Ascending aorta (tissue), 2 donors: ENCODE measurements around the gene ZNF485. TPM values are rescaled to one million over a fixed set of nuclear protein-coding genes. Genes with fewer than 3 reads are reported as not detected.
A peak's percentile ranks its signal among the peaks of the same experiment; 100 is the strongest.

ENCODE experiments used
- DNase-seq, 2 donors: peaks; one replicate each; pipeline ENCODE4 v3.0.0-alpha.2; 2019; ENCODE audit warnings: low spot score in 2 of 2
- H3K27ac ChIP-seq, 2 donors: fragments of 200-600 bp; sonication (generic); one replicate each; pipeline ENCODE4 v1.5.1; 2016 to 2017; ENCODE audit warnings: mild to moderate bottlenecking in 1 of 2
- H3K27me3 ChIP-seq: fragments of 200-600 bp; sonication (generic); one replicate; pipeline ENCODE4 v1.5.1; 2017
- H3K36me3 ChIP-seq, 2 donors: fragments of 200-600 bp; sonication (generic); one replicate each; pipeline ENCODE4 v1.5.1; 2016
- H3K4me1 ChIP-seq, 2 donors: fragments of 200-600 bp; sonication (generic); one replicate each; pipeline ENCODE4 v1.5.1; 2016 to 2017; ENCODE audit warnings: mild to moderate bottlenecking in 1 of 2
- H3K4me3 ChIP-seq, 2 donors: fragments of 200-600 bp; sonication (generic); one replicate each; pipeline ENCODE4 v1.5.1; 2016 to 2017; ENCODE audit warnings: mild to moderate bottlenecking in 1 of 2
- H3K9me3 ChIP-seq, 2 donors: fragments of 200-600 bp; sonication (generic); one replicate each; pipeline ENCODE4 v1.5.1; 2016
- intact Hi-C: fragments of 100-400 bp; cut with DNase I; formaldehyde crosslinking; loops from one replicate; pipeline ENCODE4 v1.15.1; 2023
- total RNA-seq: library from RNA; depleted of rRNA; stranded (reverse); fragments of >200 nt; gene quantifications from one replicate; pipeline ENCODE4 v1.1.0, GENCODE V29; 2016
- TF ChIP-seq, protein P1 (sequence below), 3 experiments: fragments of 200-600 bp in 2 of 3; fragments of 450-650 bp in 1 of 3; sonication (generic) in 2 of 3; IDR thresholded peaks; one replicate each; pipeline ENCODE4 v1.5.1; 2016 to 2019; ENCODE audit warnings: antibody characterized with exemption in 3 of 3, mild to moderate bottlenecking in 1 of 3, moderate library complexity in 1 of 3

ZNF485 gene
- total RNA-seq = 0.43 TPM

GRCh38 chr10:43606323-43607198 lies at the start of gene ZNF485:
Gene ZNF485, plus strand, starts transcription at chr10:43606438. Its CDS starts 613 bp downstream, at chr10:43607051.
- Histone ChIP-seq H3K27me3 (no peaks in the 10 kb centered on the region), H3K9me3 (no peaks in the 10 kb centered on the region), H3K27ac (peak within 1 kb of the TSS; percentile 41 to 54), H3K36me3 (peaks cover 0 to 25% of the 10 kb centered on the region in 2 donors), H3K4me1 (peaks cover 0 to 10% of the 10 kb centered on the region in 2 donors), H3K4me3 (peak within 1 kb of the TSS; percentile 72 to 97)
- TF ChIP-seq, protein P1, sequence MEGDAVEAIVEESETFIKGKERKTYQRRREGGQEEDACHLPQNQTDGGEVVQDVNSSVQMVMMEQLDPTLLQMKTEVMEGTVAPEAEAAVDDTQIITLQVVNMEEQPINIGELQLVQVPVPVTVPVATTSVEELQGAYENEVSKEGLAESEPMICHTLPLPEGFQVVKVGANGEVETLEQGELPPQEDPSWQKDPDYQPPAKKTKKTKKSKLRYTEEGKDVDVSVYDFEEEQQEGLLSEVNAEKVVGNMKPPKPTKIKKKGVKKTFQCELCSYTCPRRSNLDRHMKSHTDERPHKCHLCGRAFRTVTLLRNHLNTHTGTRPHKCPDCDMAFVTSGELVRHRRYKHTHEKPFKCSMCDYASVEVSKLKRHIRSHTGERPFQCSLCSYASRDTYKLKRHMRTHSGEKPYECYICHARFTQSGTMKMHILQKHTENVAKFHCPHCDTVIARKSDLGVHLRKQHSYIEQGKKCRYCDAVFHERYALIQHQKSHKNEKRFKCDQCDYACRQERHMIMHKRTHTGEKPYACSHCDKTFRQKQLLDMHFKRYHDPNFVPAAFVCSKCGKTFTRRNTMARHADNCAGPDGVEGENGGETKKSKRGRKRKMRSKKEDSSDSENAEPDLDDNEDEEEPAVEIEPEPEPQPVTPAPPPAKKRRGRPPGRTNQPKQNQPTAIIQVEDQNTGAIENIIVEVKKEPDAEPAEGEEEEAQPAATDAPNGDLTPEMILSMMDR (IDR thresholded peaks at IDR 0.05) = peak in 1 of 3 experiments; percentile 2
- intact Hi-C loops = loop anchor here (2.0 kb wide), 2 partner anchors 32 to 42 kb away; partner anchors contain the start of genes ZNF239 and ZNF32
- peak in 1 of 2 donors; percentile 79 for DNase-seq

- intact Hi-C loops = no loop called here
- H3K4me3 ChIP-seq = no peak overlapping the region
- H3K9me3 ChIP-seq = peaks cover 38 to 77% of the 10 kb centered on the region in 2 donors
- TF ChIP-seq, protein P1 (IDR thresholded peaks at IDR 0.05) = no peak
- H3K36me3 ChIP-seq = peaks cover 37 to 49% of the 10 kb centered on the region in 2 donors
- no peak overlapping the region for H3K27ac ChIP-seq
- no peak for DNase-seq
- H3K27me3 ChIP-seq = no peaks in the 10 kb centered on the region
- no peaks in the 10 kb centered on the region for H3K4me1 ChIP-seq
These were observed 49.0 kb upstream of the ZNF485 start for GRCh38 chr10:43557214-43557613.

DNA sequence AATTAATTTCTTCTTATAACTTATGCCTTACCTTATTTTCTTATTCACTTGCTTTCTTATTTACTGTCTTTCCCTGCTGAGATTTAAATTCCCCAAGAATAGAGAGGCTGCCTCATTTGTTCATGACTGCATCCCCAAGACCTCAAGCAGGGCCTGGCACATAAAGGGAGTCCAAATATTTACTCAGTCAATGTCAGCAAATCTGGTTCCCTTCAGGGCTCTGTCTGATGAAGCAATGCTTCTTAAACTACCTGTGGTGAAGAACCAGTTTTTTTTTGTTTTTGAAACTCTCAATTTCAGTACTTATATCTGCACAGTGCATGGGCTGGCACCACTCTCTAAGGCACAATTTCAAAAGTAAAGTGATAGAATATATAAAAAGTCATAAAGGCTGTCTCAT lies 36.6 kb upstream of the ZNF485 start:
- Histone ChIP-seq H3K4me3 (no peak overlapping the region), H3K9me3 (no peaks in the 10 kb centered on the region), H3K27me3 (no peaks in the 10 kb centered on the region), H3K36me3 (peaks cover 7 to 10% of the 10 kb centered on the region in 2 donors), H3K4me1 (no peaks in the 10 kb centered on the region), H3K27ac (no peak overlapping the region)
- DNase-seq = no peak
- intact Hi-C loops = loop anchor here (10.0 kb wide), 3 partner anchors 175 to 785 kb away; partner anchors contain the start of genes BMS1 and CSGALNACT2
- TF ChIP-seq, protein P1 (IDR thresholded peaks at IDR 0.05) = no peak

GRCh38 chr10:43570971-43571370 lies 35.3 kb upstream of the ZNF485 start:
- DNase-seq = no peak
- intact Hi-C loops = loop anchor here (10.0 kb wide), 3 partner anchors 176 to 786 kb away; partner anchors contain the start of genes BMS1 and CSGALNACT2
- H3K36me3 ChIP-seq = peaks cover 7 to 10% of the 10 kb centered on the region in 2 donors

DNA sequence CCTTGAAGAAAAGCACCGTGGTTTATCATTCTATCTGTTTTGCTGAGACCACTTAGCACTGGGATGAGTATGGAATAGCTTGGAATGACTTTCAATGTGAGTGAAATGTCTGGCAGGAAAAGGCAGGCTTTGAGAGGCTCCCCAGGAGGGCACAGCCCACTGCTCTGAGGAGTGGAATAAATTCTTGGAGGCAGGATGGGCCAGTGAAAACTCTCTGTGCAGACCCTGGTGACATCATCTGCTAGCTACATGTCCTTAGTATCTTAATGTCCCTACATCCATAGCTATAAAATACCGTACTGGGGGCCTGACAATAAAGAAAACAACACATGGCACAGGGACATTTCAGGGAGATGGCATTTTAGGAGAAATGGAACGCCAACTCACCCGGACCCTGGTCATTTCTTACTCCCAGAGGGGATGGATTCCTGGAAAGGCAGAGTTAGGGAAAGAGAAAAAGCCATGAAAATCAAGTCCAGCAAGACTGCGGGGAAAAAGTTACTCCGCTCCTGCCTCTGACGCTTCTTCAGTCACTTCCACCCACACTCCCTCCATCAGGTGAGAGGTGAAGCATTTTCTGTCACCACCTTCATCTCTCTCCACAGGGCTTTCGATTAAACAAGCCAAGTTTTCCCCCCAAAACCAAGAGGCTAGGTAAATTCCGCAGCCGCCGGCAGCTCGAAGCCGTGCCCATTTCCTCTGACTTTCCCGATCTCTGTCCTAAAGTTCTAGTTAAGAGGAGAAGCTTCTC lies 32.8 kb upstream of the ZNF485 start:
- peak overlapping the region; percentile 74 to 78 for H3K4me3 ChIP-seq
- intact Hi-C loops = loop anchor here (10.0 kb wide), 3 partner anchors 179 to 789 kb away; partner anchors contain the start of genes BMS1 and CSGALNACT2
- H3K27me3 ChIP-seq = no peaks in the 10 kb centered on the region
- H3K36me3 ChIP-seq = peaks cover 0 to 7% of the 10 kb centered on the region in 2 donors
- H3K4me1 ChIP-seq = no peaks in the 10 kb centered on the region
- TF ChIP-seq, protein P1 (IDR thresholded peaks at IDR 0.05) = no peak
- no peaks in the 10 kb centered on the region for H3K9me3 ChIP-seq
- H3K27ac ChIP-seq = peak overlapping the region; percentile 71 to 80
- DNase-seq = no peak

More at GRCh38 chr10:43570971-43571370, 35.3 kb upstream of the ZNF485 start:
- H3K4me1 ChIP-seq = no peaks in the 10 kb centered on the region
- TF ChIP-seq, protein P1 (IDR thresholded peaks at IDR 0.05) = no peak
- H3K9me3 ChIP-seq = no peaks in the 10 kb centered on the region
- no peak overlapping the region for H3K4me3 ChIP-seq
- no peak overlapping the region for H3K27ac ChIP-seq
- H3K27me3 ChIP-seq = no peaks in the 10 kb centered on the region
